GM18505 (cell line): ENCODE data around the gene KCNA1.

Source experiments
- ATAC-seq: cut with Tn5 transposase; IDR thresholded peaks from one replicate; pipeline ENCODE4 v1.9.1; 2021; ENCODE audit not compliant: unreplicated experiment
- POLR2A ChIP-seq: IDR thresholded peaks from 4 replicates; pipeline ENCODE4 v1.6.1; 2011; ENCODE audit warnings: borderline replicate concordance; ENCODE audit not compliant: insufficient read depth, insufficient read length; ENCODE audit errors: extremely low read depth

Gene KCNA1

GRCh38 chr12:4958697-4959375 is 49.1 kb downstream of the KCNA1 start:
- no peak for TF ChIP-seq POLR2A

GRCh38 chr12:4959381-4959780 is 49.7 kb downstream of the KCNA1 start:
- ATAC-seq: no peak
- no peak for TF ChIP-seq POLR2A

More at GRCh38 chr12:4958697-4959375, 49.1 kb downstream of the KCNA1 start:
- ATAC-seq: no peak

- ATAC-seq: no peak
- no peak for TF ChIP-seq POLR2A
Measured at GRCh38 chr12:4960030-4960429, 50.3 kb downstream of the KCNA1 start.

- TF ChIP-seq POLR2A: no peak
- ATAC-seq: no peak
Measured at GRCh38 chr12:4960547-4960946, 50.8 kb downstream of the KCNA1 start.

GRCh38 chr12:4961311-4961710 is 51.6 kb downstream of the KCNA1 start:
- no peak for ATAC-seq

GRCh38 chr12:4962539-4963486 is 53.1 kb downstream of the KCNA1 start:
- TF ChIP-seq POLR2A: no peak
- no peak for ATAC-seq

More at GRCh38 chr12:4961311-4961710, 51.6 kb downstream of the KCNA1 start:
- TF ChIP-seq POLR2A: no peak
